Upper lobe of left lung (tissue), 4 donors: ENCODE measurements around the gene GNAI1.

Source experiments
- EP300 ChIP-seq, 4 donors: sonication (generic); formaldehyde crosslinking; IDR thresholded peaks; one replicate each; pipeline ENCODE4 v1.5.1; 2017; ENCODE audit warnings: antibody characterized with exemption in 4 of 4, control low read depth in 2 of 4
- POLR2A ChIP-seq, 4 donors: fragments of 450-650 bp; IDR thresholded peaks; one replicate each; pipeline ENCODE4 v1.5.1; 2016 to 2017; ENCODE audit warnings: antibody characterized with exemption in 4 of 4, mild to moderate bottlenecking in 2 of 4
- POLR2AphosphoS5 ChIP-seq, 2 donors: sonication (generic); formaldehyde crosslinking; IDR thresholded peaks; one replicate each; pipeline ENCODE4 v1.5.1; 2017; ENCODE audit warnings: antibody characterized with exemption in 2 of 2
- TF ChIP-seq, protein P1 (sequence below), 6 experiments: fragments of 450-650 bp in 4 of 6; fragments of 200-600 bp in 2 of 6; sonication (generic) in 2 of 6; IDR thresholded peaks; one replicate each; pipeline ENCODE4 v1.5.1; 2016 to 2019; ENCODE audit warnings: antibody characterized with exemption in 6 of 6

DNA sequence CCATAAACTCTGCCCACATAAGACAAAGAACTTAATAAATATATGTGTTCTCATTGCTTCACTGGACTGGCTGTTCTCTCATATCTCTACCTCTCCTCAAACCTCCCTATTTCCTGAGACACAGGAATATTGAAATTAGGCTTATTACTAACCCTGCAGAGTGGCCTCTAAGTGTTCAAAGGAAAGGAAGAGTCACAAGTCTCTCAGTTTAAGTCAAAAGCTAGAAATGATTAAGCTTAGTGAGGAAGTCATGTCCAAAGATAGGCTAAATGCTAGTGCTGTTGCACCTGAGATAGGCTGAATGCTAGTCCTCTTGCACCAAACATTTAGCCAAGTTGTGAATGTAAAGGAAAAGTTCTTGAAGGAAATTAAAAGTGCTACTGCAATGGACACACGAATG is 41.1 kb downstream of the GNAI1 start:
- TF ChIP-seq EP300 (IDR thresholded peaks at IDR 0.05) (no peak), POLR2AphosphoS5 (IDR thresholded peaks at IDR 0.05) (no peak), POLR2A (IDR thresholded peaks at IDR 0.05) (no peak)
- TF ChIP-seq, protein P1, sequence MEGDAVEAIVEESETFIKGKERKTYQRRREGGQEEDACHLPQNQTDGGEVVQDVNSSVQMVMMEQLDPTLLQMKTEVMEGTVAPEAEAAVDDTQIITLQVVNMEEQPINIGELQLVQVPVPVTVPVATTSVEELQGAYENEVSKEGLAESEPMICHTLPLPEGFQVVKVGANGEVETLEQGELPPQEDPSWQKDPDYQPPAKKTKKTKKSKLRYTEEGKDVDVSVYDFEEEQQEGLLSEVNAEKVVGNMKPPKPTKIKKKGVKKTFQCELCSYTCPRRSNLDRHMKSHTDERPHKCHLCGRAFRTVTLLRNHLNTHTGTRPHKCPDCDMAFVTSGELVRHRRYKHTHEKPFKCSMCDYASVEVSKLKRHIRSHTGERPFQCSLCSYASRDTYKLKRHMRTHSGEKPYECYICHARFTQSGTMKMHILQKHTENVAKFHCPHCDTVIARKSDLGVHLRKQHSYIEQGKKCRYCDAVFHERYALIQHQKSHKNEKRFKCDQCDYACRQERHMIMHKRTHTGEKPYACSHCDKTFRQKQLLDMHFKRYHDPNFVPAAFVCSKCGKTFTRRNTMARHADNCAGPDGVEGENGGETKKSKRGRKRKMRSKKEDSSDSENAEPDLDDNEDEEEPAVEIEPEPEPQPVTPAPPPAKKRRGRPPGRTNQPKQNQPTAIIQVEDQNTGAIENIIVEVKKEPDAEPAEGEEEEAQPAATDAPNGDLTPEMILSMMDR (IDR thresholded peaks at IDR 0.05): no peak
